DOHH2 (cell line): ENCODE data around the gene TEPSIN.

Experiments
- EZH2phosphoT487 ChIP-seq: fragments of 200-600 bp; sonication (generic); IDR thresholded peaks from 2 replicates; pipeline ENCODE4 v1.6.1; 2017; ENCODE audit warnings: borderline replicate concordance, mild to moderate bottlenecking, antibody characterized with exemption, low read length, moderate library complexity, mixed read lengths
- TF ChIP-seq, protein P1 (sequence below): fragments of 200-600 bp; sonication (generic); IDR thresholded peaks from one replicate; pipeline ENCODE4 v1.5.1; 2014; ENCODE audit warnings: antibody characterized with exemption, mild to moderate bottlenecking, low read depth, low read length; ENCODE audit not compliant: poor library complexity, severe bottlenecking

DNA sequence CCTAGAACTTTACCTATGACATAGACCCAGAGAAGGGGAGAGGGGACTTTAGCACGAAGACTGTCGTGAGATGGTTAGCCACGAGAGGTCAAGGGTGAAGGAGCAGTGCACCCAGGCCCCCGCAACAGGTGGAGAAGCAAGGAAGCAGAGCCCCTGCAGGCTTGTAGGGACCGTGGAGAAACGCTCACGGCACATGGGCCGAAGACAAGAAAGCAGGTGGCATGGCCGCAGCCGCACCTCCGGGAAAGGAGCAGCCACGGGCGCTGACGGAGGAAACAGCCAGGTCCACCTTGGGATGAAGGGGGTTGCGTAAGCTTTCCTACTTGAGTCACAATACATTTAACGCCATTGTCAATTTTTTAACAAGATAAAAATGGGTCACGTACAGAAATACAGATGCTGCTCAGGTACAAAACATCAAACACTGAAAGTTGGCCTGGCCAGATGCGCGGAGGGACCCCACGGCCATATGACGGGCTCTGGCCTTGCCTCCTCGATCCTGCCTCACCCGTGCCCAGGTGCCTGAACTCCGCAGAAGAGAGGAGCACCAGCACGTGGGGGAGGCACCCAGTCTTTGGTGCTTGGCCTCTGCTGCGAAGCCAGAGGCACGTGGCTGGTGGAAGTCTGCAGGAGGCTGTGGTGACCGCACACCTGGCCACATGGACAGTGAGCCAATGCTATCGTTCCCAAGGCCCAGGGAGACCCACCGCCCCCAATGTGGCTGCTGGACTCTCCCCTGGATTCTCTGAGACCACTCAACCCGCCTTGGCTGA is 35.0 kb upstream of the TEPSIN start:
- TF ChIP-seq, protein P1, sequence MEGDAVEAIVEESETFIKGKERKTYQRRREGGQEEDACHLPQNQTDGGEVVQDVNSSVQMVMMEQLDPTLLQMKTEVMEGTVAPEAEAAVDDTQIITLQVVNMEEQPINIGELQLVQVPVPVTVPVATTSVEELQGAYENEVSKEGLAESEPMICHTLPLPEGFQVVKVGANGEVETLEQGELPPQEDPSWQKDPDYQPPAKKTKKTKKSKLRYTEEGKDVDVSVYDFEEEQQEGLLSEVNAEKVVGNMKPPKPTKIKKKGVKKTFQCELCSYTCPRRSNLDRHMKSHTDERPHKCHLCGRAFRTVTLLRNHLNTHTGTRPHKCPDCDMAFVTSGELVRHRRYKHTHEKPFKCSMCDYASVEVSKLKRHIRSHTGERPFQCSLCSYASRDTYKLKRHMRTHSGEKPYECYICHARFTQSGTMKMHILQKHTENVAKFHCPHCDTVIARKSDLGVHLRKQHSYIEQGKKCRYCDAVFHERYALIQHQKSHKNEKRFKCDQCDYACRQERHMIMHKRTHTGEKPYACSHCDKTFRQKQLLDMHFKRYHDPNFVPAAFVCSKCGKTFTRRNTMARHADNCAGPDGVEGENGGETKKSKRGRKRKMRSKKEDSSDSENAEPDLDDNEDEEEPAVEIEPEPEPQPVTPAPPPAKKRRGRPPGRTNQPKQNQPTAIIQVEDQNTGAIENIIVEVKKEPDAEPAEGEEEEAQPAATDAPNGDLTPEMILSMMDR, result no peak
- no peak for TF ChIP-seq EZH2phosphoT487
